ENCODE measurements around the gene WWOX. TPM values are rescaled to one million over a fixed set of nuclear protein-coding genes. Genes with fewer than 3 reads are reported as not detected.

Gene WWOX
- total and polyA plus RNA-seq, 2 of the 13 experiments (the other 11 are each of a cell fraction or from before 2014, with no cell fraction given) = 9.1 to 37.4 TPM

- TF ChIP-seq ZHX1 (CRISPR knock-in tag; IDR thresholded peaks at IDR 0.05; ENCODE audit: low read depth) (no peak), ZNF101 (CRISPR knock-in tag; IDR thresholded peaks at IDR 0.05; ENCODE audit: borderline replicate concordance, low read depth) (no peak), ZNF264 (CRISPR knock-in tag; IDR thresholded peaks at IDR 0.05) (no peak), ZNF75D (CRISPR knock-in tag; IDR thresholded peaks at IDR 0.05; ENCODE audit: borderline replicate concordance) (no peak), PCBP1 (IDR thresholded peaks at IDR 0.05; ENCODE audit: borderline replicate concordance, low read depth, low read length) (no peak), POLR2G (IDR thresholded peaks at IDR 0.05; ENCODE audit: low read depth, low read length) (peak; percentile 56), ZNF318 (CRISPR knock-in tag; IDR thresholded peaks at IDR 0.05) (no peak), ZNF674 (CRISPR knock-in tag; IDR thresholded peaks at IDR 0.05; ENCODE audit: low read depth) (no peak), PBX2 (CRISPR knock-in tag; IDR thresholded peaks at IDR 0.05) (no peak), ZNF619 (CRISPR knock-in tag; IDR thresholded peaks at IDR 0.05) (no peak), AKAP8 (CRISPR knock-in tag; IDR thresholded peaks at IDR 0.05) (no peak), HBP1 (CRISPR knock-in tag; IDR thresholded peaks at IDR 0.05; ENCODE audit: low read depth) (no peak), ZMAT5 (CRISPR knock-in tag; IDR thresholded peaks at IDR 0.05; ENCODE audit: borderline replicate concordance, low read depth) (no peak)
Measured at GRCh38 chr16:78796221-78796866, 696.9 kb downstream of the WWOX start (continued).
